Suprapubic skin (tissue), 4 donors: ENCODE results near the gene PNMA8A. TPM values are rescaled to one million over a fixed set of nuclear protein-coding genes. Genes with fewer than 3 reads are reported as not detected.
A peak's percentile ranks its signal among the peaks of the same experiment; 100 is the strongest.
"Not testable (repeated sequence)": the region's sequence is repeated elsewhere in the genome, so short reads cannot be mapped to it uniquely, and the experiment has no call there.

Experiments
- DNase-seq, 2 donors: peaks; one replicate each; pipeline ENCODE4 v3.0.0-alpha.2; 2019; ENCODE audit warnings: low spot score in 2 of 2
- H3K27ac ChIP-seq: fragments of 200-600 bp; sonication (generic); one replicate; pipeline ENCODE4 v1.5.1; 2019
- H3K27me3 ChIP-seq: fragments of 200-600 bp; sonication (generic); one replicate; pipeline ENCODE4 v1.5.1; 2019
- H3K36me3 ChIP-seq: fragments of 200-600 bp; sonication (generic); one replicate; pipeline ENCODE4 v1.5.1; 2019
- H3K4me1 ChIP-seq: fragments of 200-600 bp; sonication (generic); one replicate; pipeline ENCODE4 v1.5.1; 2019
- H3K4me3 ChIP-seq: fragments of 200-600 bp; sonication (generic); one replicate; pipeline ENCODE4 v1.5.1; 2019; ENCODE audit warnings: mild to moderate bottlenecking
- H3K9me3 ChIP-seq: fragments of 200-600 bp; sonication (generic); one replicate; pipeline ENCODE4 v1.5.1; 2019
- EP300 ChIP-seq: sonication (generic); formaldehyde crosslinking; IDR thresholded peaks from one replicate; pipeline ENCODE4 v1.6.1; 2017; ENCODE audit warnings: antibody characterized with exemption
- POLR2A ChIP-seq, 2 donors: fragments of 450-650 bp; IDR thresholded peaks; one replicate each; pipeline ENCODE4 v1.6.1; 2017; ENCODE audit warnings: antibody characterized with exemption in 2 of 2, mild to moderate bottlenecking in 2 of 2, moderate library complexity in 2 of 2
- POLR2AphosphoS5 ChIP-seq, 3 donors: sonication (generic); formaldehyde crosslinking; IDR thresholded peaks; one replicate each; pipeline ENCODE4 v1.6.1; 2017; ENCODE audit warnings: antibody characterized with exemption in 3 of 3
- WGBS: methylation state at CpG from one replicate; pipeline ENCODE4 v1.1.5; 2018; 5-methylcytosine and 5-hydroxymethylcytosine counted together
- total RNA-seq, 4 donors: library from RNA; depleted of rRNA; stranded (reverse); fragments of >200 nt; gene quantifications; one replicate each; pipeline ENCODE4 v1.1.0, GENCODE V29; 2016
- TF ChIP-seq, protein P1 (sequence below), 2 donors: fragments of 200-600 bp in 1 of 2; fragments of 450-650 bp in 1 of 2; sonication (generic) in 1 of 2; IDR thresholded peaks; one replicate each; pipeline ENCODE4 v1.5.1; 2016 to 2019; ENCODE audit warnings: antibody characterized with exemption in 2 of 2, mild to moderate bottlenecking in 1 of 2, moderate library complexity in 1 of 2

PNMA8A gene
- total RNA-seq, 4 donors from 2014 or later: 0.72 to 3.9 (median 1.4) TPM

DNA sequence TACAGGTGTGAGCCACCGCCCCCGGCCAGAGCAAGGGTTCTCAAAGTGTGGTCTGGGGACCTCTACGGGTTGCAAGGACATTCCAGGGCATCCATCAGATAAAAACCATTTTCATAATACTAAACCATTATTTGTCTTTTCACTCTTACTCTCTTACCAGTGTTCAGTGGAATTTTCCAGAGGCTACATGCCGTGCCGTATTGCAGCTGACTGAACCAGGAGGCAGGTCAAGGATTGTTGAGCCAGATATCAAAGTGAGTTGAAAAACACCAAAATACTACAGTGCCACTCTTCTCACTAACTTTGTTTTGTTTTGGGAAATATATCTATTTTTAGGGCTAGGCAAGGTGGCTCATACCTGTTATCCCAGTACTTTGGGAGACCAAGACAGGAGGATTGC is 31.5 kb upstream of the PNMA8A start:
- DNase-seq: no peak
- Histone ChIP-seq H3K4me3 (no peak overlapping the region), H3K36me3 (no peaks in the 10 kb centered on the region), H3K9me3 (no peaks in the 10 kb centered on the region), H3K4me1 (no peaks in the 10 kb centered on the region), H3K27me3 (no peaks in the 10 kb centered on the region), H3K27ac (no peak overlapping the region)
- TF ChIP-seq, protein P1, sequence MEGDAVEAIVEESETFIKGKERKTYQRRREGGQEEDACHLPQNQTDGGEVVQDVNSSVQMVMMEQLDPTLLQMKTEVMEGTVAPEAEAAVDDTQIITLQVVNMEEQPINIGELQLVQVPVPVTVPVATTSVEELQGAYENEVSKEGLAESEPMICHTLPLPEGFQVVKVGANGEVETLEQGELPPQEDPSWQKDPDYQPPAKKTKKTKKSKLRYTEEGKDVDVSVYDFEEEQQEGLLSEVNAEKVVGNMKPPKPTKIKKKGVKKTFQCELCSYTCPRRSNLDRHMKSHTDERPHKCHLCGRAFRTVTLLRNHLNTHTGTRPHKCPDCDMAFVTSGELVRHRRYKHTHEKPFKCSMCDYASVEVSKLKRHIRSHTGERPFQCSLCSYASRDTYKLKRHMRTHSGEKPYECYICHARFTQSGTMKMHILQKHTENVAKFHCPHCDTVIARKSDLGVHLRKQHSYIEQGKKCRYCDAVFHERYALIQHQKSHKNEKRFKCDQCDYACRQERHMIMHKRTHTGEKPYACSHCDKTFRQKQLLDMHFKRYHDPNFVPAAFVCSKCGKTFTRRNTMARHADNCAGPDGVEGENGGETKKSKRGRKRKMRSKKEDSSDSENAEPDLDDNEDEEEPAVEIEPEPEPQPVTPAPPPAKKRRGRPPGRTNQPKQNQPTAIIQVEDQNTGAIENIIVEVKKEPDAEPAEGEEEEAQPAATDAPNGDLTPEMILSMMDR (IDR thresholded peaks at IDR 0.05): no peak
- no peak for TF ChIP-seq POLR2AphosphoS5 (IDR thresholded peaks at IDR 0.05)
- no peak for TF ChIP-seq POLR2A (IDR thresholded peaks at IDR 0.05)
- TF ChIP-seq EP300: no peak
- 96% methylated on average over 5 of the region's 5 CpGs for WGBS

GRCh38 chr19:46499692-46500091 is 28.3 kb upstream of the PNMA8A start:
- WGBS: 65% methylated on average over 4 of the region's 4 CpGs
- TF ChIP-seq POLR2A (IDR thresholded peaks at IDR 0.05) (no peak), POLR2AphosphoS5 (IDR thresholded peaks at IDR 0.05) (no peak), EP300 (no peak)
- TF ChIP-seq, protein P1 (IDR thresholded peaks at IDR 0.05): no peak
- Histone ChIP-seq H3K9me3 (no peaks in the 10 kb centered on the region), H3K27me3 (no peaks in the 10 kb centered on the region), H3K4me1 (peaks cover 11% of the 10 kb centered on the region), H3K36me3 (no peaks in the 10 kb centered on the region), H3K27ac (no peak overlapping the region), H3K4me3 (no peak overlapping the region)
- DNase-seq: no peak

DNA sequence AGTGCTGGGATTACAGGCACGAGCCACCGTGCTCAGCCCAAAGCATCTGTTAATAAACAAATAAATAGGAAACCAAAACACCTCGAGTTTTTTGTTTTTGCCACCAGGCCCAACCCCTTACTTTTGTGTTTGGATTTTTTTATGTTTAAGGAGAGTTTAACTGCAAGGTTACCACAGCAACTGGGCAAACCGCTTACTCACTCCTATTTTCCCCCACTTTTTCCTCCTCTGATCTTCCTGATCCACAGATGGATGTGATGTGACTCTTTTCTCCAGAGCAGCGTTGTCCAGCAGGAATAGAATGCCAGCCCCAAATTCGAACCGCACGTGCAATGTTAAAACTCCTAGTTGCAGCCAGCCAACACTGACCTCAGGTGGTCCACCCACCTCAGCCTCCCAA is 26.4 kb upstream of the PNMA8A start:
- H3K36me3 ChIP-seq: no peaks in the 10 kb centered on the region
- H3K4me1 ChIP-seq: peaks cover 30% of the 10 kb centered on the region
- no peak overlapping the region for H3K27ac ChIP-seq
- no peaks in the 10 kb centered on the region for H3K9me3 ChIP-seq
- 79% methylated on average over 8 of the region's 8 CpGs for WGBS
- H3K27me3 ChIP-seq: peaks cover 5% of the 10 kb centered on the region
- no peak for DNase-seq
- H3K4me3 ChIP-seq: no peak overlapping the region
- no peak for TF ChIP-seq POLR2AphosphoS5 (IDR thresholded peaks at IDR 0.05)
- no peak for TF ChIP-seq POLR2A (IDR thresholded peaks at IDR 0.05)
- TF ChIP-seq, protein P1 (IDR thresholded peaks at IDR 0.05): no peak
- TF ChIP-seq EP300: no peak

DNA sequence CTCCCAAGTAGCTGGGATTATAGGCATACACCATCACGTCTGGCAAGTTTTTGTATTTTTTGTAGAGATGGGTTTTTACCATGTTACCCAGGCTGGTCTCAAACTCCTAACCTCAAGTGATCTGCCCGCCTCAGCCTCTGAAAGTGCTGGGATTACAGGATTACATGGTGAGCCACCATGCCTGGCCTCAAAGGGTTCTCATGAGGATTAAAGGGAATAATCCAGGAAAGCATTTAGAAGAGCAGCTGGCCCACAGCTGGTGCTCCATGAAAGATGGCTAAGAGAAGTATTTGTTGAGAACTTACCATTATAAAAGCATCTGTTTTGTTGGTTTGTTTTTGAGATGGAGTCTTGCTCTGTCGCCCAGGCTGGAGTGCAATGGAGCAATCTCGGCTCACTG is 25.5 kb upstream of the PNMA8A start:
- WGBS: 75% methylated on average over 4 of the region's 4 CpGs
- not testable (repeated sequence) for H3K27me3 ChIP-seq, H3K36me3 ChIP-seq, DNase-seq, H3K9me3 ChIP-seq, H3K27ac ChIP-seq, H3K4me3 ChIP-seq
- peaks cover 39% of the 10 kb centered on the region for H3K4me1 ChIP-seq

GRCh38 chr19:46496304-46496703 is 24.9 kb upstream of the PNMA8A start:
- TF ChIP-seq, protein P1 (IDR thresholded peaks at IDR 0.05): no peak
- no peak for TF ChIP-seq EP300
- no peak for TF ChIP-seq POLR2A (IDR thresholded peaks at IDR 0.05)
- no peak for TF ChIP-seq POLR2AphosphoS5 (IDR thresholded peaks at IDR 0.05)
- no peaks in the 10 kb centered on the region for H3K36me3 ChIP-seq
- H3K27me3 ChIP-seq: peaks cover 5% of the 10 kb centered on the region
- H3K27ac ChIP-seq: no peak overlapping the region
- 90% methylated on average over 5 of the region's 6 CpGs for WGBS
- DNase-seq: no peak
- no peak overlapping the region for H3K4me3 ChIP-seq
- peaks cover 45% of the 10 kb centered on the region for H3K4me1 ChIP-seq
- no peaks in the 10 kb centered on the region for H3K9me3 ChIP-seq

DNA sequence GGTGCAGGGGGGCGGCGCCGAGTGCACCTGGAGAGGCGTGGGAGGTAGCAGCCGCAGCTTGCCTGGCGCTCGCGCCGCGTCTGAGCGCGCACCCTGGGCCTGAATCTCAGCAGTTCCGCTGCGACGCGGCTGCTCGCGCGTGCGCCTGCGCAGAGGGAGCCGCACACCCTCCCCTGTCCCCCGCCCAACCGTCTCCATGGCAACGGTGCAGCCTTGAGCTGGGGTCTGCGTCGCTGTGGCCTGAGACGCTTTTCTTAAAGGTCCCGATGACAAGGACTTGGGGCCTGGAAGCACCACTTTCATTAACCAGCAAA is 24.4 kb upstream of the PNMA8A start, which contains the start of gene PNMA8B:
Gene PNMA8B, minus strand, starts transcription at position 82 of the 314 bp plus-strand sequence. CDS start 402 bp downstream, outside the sequence.
- no peaks in the 10 kb centered on the region for H3K9me3 ChIP-seq
- 9% methylated on average over 7 of the region's 29 CpGs for WGBS
- TF ChIP-seq POLR2AphosphoS5 (IDR thresholded peaks at IDR 0.05): no peak
- no peak for TF ChIP-seq POLR2A (IDR thresholded peaks at IDR 0.05)
- TF ChIP-seq, protein P1 (IDR thresholded peaks at IDR 0.05): no peak
- no peak for TF ChIP-seq EP300
- peaks cover 51% of the 10 kb centered on the region for H3K4me1 ChIP-seq
- no peak for DNase-seq
- H3K27me3 ChIP-seq: peaks cover 7% of the 10 kb centered on the region
- H3K36me3 ChIP-seq: no peaks in the 10 kb centered on the region
- peak within 1 kb of the TSS; percentile 36 for H3K4me3 ChIP-seq
- H3K27ac ChIP-seq: no peak within 1 kb of the TSS
